IMR-90 (cell line): ENCODE data around the gene SBSN.

Experiments
- CEBPB ChIP-seq: IDR thresholded peaks from 2 replicates; pipeline ENCODE4 v1.6.1; 2012; ENCODE audit warnings: low read depth, low read length, improper control_type of control experiment
- CHD1 ChIP-seq: IDR thresholded peaks from 2 replicates; pipeline ENCODE4 v1.6.1; 2012; ENCODE audit warnings: low read depth, low read length, improper control_type of control experiment
- ELK1 ChIP-seq: fragments of 150-350 bp; IDR thresholded peaks from 2 replicates; pipeline ENCODE4 v1.6.1; 2016; ENCODE audit warnings: low read depth, mild to moderate bottlenecking, low read length, moderate library complexity, borderline replicate concordance
- FOS ChIP-seq: fragments of 150-350 bp; IDR thresholded peaks from 2 replicates; pipeline ENCODE4 v1.6.1; 2016; ENCODE audit warnings: low read depth, low read length
- MAFK ChIP-seq: IDR thresholded peaks from 2 replicates; pipeline ENCODE4 v1.6.1; 2012; ENCODE audit warnings: low read depth, low read length, improper control_type of control experiment
- MAZ ChIP-seq: IDR thresholded peaks from 2 replicates; pipeline ENCODE4 v1.6.1; 2012; ENCODE audit warnings: low read depth, mild to moderate bottlenecking, low read length, improper control_type of control experiment, moderate library complexity, borderline replicate concordance
- POLR2A ChIP-seq: IDR thresholded peaks from 2 replicates; pipeline ENCODE4 v1.6.1; 2012; ENCODE audit warnings: mild to moderate bottlenecking, low read depth, low read length
- RAD21 ChIP-seq: IDR thresholded peaks from 2 replicates; pipeline ENCODE4 v1.6.1; 2012; ENCODE audit warnings: low read length, improper control_type of control experiment
- RCOR1 ChIP-seq: IDR thresholded peaks from 2 replicates; pipeline ENCODE4 v1.6.1; 2012; ENCODE audit warnings: mild to moderate bottlenecking, low read length, improper control_type of control experiment; ENCODE audit not compliant: insufficient replicate concordance
- RFX5 ChIP-seq: IDR thresholded peaks from 2 replicates; pipeline ENCODE4 v1.8.0; 2012; ENCODE audit warnings: low read depth, mild to moderate bottlenecking, low read length, moderate library complexity
- USF2 ChIP-seq: fragments of 150-350 bp; IDR thresholded peaks from 2 replicates; pipeline ENCODE4 v1.6.1; 2017; ENCODE audit warnings: mild to moderate bottlenecking, antibody characterized with exemption, low read length, low read depth
- TF ChIP-seq, protein P1 (sequence below): conservative IDR thresholded peaks from 2 replicates; pipeline ENCODE4 v1.5.1; 2012; ENCODE audit warnings: mild to moderate bottlenecking, low read depth, low read length, improper control_type of control experiment

DNA sequence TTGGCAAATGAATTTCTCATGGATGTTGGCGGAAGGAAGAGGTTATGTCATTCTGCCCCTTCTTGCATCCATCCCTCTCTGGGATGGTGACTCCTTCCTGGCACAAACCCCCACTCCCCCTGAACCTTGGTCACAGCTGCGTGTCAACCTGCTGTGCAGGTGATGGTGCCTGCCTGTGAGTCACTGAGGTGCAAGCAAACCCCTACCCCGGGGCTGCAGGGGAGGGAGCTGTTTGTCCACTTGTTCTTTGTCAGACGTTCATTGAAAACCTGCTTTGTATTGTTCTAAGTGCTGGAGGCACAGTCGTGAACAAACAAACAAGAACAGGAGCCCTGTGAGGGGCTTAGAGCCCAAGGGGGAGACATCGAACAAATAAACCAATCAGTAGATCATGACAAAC lies 3.2 kb upstream of the SBSN start:
- TF ChIP-seq, protein P1, sequence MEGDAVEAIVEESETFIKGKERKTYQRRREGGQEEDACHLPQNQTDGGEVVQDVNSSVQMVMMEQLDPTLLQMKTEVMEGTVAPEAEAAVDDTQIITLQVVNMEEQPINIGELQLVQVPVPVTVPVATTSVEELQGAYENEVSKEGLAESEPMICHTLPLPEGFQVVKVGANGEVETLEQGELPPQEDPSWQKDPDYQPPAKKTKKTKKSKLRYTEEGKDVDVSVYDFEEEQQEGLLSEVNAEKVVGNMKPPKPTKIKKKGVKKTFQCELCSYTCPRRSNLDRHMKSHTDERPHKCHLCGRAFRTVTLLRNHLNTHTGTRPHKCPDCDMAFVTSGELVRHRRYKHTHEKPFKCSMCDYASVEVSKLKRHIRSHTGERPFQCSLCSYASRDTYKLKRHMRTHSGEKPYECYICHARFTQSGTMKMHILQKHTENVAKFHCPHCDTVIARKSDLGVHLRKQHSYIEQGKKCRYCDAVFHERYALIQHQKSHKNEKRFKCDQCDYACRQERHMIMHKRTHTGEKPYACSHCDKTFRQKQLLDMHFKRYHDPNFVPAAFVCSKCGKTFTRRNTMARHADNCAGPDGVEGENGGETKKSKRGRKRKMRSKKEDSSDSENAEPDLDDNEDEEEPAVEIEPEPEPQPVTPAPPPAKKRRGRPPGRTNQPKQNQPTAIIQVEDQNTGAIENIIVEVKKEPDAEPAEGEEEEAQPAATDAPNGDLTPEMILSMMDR, result no peak
- TF ChIP-seq CEBPB (no peak), POLR2A (no peak), USF2 (no peak), FOS (no peak), RAD21 (no peak), RFX5 (no peak), ELK1 (no peak), MAFK (no peak), RCOR1 (no peak), CHD1 (no peak), MAZ (no peak)
